OCI-M2 (cell line): ENCODE data around the gene NLRP10.
"Not testable (repeated sequence)": the region's sequence is repeated elsewhere in the genome, so short reads cannot be mapped to it uniquely, and the experiment has no call there.

ENCODE experiments used
- DNase-seq: peaks from one replicate; lab custom pipeline; 2025; ENCODE audit not compliant: unreplicated experiment; lab: John Stamatoyannopoulos, UW

Gene NLRP10

GRCh38 chr11:7965386-7965785 lies at the start of gene NLRP10:
Gene NLRP10 (minus strand): TSS chr11:7965447. CDS start chr11:7963495, 1,952 bp downstream.
- no peak for DNase-seq

DNA sequence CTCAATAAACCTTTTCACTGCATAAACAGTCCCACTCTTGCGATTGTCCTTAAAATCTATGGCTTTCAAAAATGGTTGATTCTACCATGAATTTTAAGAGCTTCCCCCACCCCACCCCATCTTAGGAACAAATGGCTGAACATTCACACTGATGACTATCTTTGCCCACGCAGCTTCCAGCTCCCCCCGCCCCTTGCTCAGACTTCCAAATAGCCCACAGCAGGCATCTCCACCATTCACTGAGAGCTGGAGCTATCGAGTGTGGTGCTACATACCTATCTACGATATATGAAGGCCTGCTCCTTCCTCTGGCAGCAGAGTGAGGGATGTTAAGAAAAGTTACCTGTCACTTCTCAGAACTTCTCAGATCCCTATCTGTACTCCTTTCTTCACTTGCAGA lies 48.6 kb upstream of the NLRP10 start:
- no peak for DNase-seq

DNA sequence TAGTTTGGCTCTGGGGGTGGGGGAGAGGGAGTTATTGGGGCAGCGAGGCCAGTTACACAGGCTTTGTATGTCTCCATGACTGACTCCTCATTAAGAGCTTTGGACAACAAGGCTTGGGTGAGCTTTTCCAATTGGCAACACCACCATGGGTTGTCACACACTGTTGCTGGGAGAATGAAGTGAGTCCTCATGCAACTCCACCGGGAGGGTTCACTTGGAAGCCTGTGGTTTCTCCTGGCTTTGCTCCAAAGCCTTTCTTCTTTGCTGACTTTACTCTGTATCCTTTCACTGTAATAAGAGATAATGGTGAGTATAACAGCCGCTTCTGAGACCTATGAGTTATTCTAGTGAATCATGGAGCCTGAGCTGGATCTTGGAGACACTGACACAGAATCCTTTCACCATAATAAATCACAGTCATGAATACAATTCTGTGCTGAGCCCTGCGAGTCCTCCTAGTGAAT lies 46.8 kb upstream of the NLRP10 start:
- no peak for DNase-seq

GRCh38 chr11:8011371-8011770 lies 46.1 kb upstream of the NLRP10 start:
- DNase-seq, result no peak

DNA sequence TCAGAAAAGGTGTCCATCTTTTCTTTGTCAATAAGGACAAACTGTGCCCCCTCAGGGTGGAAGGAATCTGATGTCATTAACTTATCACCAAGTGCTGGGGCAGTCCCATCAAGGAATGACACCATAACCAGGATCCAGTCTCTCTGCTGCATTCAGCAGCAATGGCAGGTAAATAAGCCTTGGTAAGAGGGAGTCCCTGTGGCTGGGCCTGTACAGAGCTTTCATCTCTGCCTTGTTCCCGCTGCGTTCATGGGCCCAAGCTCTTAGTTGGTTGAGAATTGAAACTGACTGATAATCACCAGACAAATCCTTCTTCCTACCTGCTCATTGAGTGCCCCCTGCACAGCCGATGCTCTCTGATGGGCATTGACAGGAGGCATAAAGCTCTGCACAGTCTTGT lies 44.6 kb upstream of the NLRP10 start:
- no peak for DNase-seq

DNA sequence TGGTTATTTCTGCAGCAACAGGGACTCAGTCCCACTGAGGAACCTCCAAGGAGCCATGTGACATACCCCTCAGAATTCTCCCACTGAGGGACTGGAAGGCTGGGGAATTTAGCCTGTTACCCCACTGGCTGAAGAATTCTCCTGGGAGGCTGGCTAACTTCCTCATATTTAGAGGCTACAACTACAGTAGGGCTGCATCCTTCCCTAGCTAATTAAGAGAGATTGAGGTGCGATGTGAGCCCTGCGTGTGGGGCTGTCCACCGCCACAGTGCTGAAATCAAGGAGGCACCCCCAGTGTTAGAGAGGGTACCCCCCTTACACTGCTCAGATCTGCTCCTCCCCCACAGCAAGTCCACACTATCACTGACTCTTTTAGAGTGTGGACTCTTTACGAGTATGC lies 43.0 kb upstream of the NLRP10 start:
- DNase-seq, result no peak

DNA sequence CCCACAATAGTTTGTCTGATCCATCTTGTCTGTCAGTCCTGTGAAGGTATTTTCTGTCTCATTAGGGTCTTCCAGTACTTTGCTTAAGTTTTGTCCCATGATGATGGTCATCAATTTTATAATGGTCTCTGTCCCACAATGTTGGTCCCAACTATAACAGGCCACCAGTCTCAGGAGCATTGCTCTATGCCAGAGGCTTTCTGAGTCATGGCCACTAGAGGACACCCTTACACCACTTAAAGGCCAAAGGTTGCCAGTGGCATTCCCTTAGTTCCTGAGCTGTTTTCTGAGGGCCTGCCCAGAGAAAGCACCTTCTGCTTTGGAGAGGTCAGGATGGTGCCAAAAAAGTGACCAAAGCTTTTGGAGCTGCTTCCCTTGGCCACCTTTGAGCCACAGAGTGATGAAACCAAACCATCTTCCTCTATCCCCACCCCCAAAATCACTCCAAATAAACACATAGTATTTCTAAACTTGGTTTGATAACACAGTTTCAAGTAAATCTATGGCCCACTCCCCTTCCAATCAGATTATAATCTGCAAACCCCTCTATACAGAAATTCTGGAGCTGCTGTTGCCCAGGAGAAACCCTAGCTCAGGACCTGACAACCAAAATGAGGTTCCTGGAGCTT lies 41.2 kb upstream of the NLRP10 start:
- DNase-seq, result no peak

GRCh38 chr11:8005556-8005955 lies 40.3 kb upstream of the NLRP10 start:
- DNase-seq, result no peak

GRCh38 chr11:8004008-8004407 lies 38.8 kb upstream of the NLRP10 start:
- no peak for DNase-seq

GRCh38 chr11:8003187-8003586 lies 37.9 kb upstream of the NLRP10 start:
- DNase-seq, result no peak

- no peak for DNase-seq
Measured at GRCh38 chr11:8002676-8003075, 37.4 kb upstream of the NLRP10 start.

DNA sequence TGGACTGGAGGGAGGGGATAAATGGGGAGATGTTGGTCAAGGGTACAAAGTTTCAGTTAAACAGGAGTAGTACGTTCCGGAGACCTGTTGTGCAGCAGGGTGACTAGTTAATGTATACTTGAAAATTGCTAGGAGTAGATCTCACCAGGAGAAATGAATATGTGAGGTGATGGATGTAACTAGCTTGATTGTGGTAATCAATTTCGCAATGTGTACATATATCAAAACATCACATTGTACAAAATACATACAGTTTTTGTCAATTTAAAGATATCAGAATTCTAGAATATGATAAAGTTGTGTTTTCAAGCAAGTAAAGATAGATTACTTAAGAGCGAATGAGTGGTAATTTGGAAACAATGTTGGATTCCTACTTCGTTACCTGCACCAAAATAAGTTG lies 35.1 kb upstream of the NLRP10 start:
- DNase-seq, result no peak

DNA sequence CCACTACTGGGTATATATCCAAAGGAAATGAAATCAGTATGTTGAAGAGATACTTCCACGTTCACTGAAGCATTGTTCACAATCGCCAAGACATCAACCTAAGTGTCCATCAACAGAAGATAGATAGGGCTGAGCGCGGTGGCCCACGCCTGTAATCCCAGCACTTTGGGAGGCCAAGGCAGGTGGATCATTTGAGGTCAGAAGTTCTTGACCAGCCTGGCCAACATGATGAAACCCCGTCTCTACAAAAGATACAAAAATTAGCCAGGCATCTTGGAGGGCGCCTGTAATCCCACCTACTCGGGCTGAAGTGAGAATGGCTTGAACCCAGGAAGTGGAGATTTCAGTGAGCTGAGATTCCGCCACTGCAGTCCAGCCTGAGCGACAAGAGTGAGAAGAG lies 34.5 kb upstream of the NLRP10 start:
- no peak for DNase-seq

GRCh38 chr11:7994581-7995278 lies 29.5 kb upstream of the NLRP10 start:
- DNase-seq, result no peak

GRCh38 chr11:7987560-7987883 lies 22.3 kb upstream of the NLRP10 start:
- not testable (repeated sequence) for DNase-seq

DNA sequence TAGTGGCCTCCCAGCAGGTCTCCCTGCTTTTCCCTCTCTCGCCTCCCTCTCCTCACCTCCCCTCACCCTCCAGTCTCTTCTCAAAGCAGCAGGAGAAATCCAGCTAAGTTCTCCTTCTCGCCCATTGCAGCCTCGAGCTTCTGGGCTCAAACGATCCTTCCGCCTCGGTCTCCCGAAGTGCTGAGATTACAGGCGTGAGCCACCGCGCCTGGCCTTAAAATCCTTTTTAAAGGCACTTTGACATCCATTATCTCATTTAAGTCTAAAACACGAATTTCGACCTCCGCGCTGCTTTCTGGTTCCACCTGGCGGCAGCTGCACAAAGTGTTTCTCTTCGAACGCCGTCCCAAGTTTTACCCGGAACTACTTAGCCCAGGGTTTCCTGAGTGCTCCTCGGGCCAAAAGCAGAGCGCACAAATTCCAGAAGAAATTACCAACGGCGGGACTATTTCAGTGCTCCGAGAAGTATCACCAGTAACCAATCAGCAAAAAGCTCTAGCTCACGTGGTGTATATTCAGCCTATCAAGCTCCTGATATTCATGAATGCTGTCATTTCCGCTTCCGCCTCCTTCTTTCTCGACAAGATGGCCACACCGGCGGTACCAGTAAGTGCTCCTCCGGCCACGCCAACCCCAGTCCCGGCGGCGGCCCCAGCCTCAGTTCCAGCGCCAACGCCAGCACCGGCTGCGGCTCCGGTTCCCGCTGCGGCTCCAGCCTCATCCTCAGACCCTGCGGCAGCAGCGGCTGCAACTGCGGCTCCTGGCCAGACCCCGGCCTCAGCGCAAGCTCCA lies 21.7 kb upstream of the NLRP10 start, which contains the start of gene EIF3F:
EIF3F (plus strand) TSS at position 570 of the 792 bp plus-strand sequence; CDS start at position 586, 16 bp downstream.
- peak; percentile 79 for DNase-seq

DNA sequence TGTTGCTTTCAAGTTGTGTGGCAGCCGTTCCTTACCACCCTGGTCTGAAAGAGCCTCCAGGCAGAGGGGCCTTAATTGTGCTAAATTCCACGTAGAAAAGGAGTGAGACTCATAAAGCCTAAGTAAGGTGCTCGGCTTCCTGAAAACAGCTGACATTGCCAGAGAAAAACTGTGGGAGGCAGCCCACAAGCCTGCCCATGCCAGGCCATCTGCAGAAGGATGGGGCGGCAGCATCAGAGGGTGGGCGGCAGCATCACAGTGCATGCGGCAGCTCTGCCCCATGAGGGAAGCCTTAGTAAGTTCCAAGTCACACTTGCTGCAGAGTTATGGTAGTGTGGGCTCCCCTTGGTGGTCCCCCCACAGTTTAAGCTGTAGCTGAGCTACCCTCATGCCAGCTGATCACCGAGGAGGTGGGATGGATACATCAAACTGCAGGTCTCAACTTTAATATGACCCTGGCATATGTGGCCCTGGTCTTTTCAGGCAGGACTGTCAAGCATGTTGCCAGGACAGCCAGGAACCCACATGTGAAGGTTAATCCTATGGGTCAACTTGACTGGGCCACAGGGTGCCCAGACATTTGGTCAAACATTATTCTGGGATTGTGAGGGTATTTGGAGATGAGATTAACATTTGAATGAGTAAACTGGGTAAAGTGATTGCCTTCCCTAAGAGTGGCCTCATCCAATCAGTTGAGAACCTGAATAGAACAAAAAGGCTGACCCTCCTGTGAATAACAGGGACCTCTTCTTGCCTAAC lies 18.8 kb upstream of the NLRP10 start:
- DNase-seq, result no peak

GRCh38 chr11:7982582-7983119 lies 17.4 kb upstream of the NLRP10 start:
- DNase-seq, result no peak

DNA sequence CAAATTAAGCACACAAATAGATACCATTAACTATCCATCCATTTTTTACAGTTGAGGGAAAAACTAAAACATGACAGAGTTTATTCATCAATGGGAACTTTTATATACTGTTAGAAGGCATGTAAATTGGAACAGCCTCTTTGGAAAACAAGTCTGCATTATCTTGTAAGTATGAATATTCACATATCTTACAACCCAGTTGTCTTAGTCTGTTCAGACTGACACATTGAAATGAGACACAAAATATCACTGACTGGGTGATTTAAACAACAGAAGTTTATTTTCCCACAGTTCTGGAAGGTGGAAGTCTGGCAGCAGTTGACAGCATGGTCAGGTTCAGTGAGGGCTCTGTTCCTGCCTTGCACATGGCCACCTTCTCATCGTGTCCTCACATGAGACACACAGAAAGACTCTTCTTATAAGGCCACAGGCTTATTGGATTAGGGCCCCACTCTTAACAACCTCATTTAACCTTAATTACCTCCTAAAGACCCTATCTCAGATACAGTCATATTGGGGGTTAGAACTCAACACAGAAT lies 16.4 kb upstream of the NLRP10 start:
- DNase-seq, result no peak

DNA sequence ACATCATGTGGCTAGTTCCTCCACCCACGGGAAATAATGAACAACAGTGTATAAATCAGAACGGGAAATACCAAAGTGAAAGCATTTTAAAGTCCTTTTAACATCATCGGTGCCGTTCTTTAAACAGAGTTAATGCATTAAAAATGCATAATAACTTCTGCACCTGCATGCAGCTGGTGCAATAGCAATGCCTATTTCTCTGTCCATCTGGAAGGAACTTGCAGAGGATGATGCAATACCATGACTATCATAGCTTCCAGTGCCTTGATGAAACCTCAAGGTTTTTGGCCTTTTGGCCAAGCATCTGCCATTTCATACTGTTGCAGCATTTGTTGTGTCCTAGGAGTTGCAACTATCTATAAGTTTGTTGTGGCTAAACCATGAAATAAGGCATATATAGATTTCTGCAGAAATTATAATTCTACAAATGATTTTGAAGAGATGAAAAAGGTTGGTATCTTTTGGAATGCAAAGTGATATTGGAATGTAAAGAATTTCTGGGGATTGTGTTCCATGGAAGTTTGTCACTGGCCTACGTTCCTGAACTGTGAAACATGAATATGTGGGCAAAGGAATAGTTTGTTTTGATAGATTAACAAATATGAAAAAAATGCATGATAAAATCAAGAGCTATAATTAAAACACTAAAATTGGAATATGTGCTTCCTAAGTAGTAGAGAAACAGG lies 12.1 kb upstream of the NLRP10 start:
- no peak for DNase-seq
